ENCODE results near the gene VASP. TPM values are rescaled to one million over a fixed set of nuclear protein-coding genes. Genes with fewer than 3 reads are reported as not detected.

Gene VASP
- total RNA-seq, 1 experiment from 2014 or later, result 152 TPM

- Histone ChIP-seq H4K20me1 (ENCODE audit: insufficient read depth) (no peaks in the 10 kb centered on the region; the same call in 1 of the 2 replicates), H3K36me3 (ENCODE audit: control insufficient read depth in 1 of 2, insufficient read depth in 2 of 2, low read length in 2 of 2) (no peaks in the 10 kb centered on the region), H3K27ac (ENCODE audit: low read depth, low read length) (no peak overlapping the region), H3K27me3 (ENCODE audit: insufficient read depth, low read length) (no peaks in the 10 kb centered on the region), H3K9ac (ENCODE audit: low read length) (no peak overlapping the region), H3K9me3 (ENCODE audit: control insufficient read depth in 1 of 2, insufficient read depth in 1 of 2, low read depth in 1 of 2, low read length in 2 of 2) (no peaks in the 10 kb centered on the region), H3K4me1 (ENCODE audit: control insufficient read depth in 1 of 2, insufficient read depth in 2 of 2, low read length in 2 of 2) (peaks cover 0 to 32% of the 10 kb centered on the region in 2 experiments; a peak in 2 of 4 replicates), H3K4me3 (replicated peaks in 1 of 2; ENCODE audit: low read depth in 1 of 2, low read length in 2 of 2) (no peak overlapping the region), H3K4me2 (ENCODE audit: low read length) (no peak overlapping the region), H3K79me2 (ENCODE audit: insufficient read depth, low read length) (peaks cover 8% of the 10 kb centered on the region; the same call in 1 of the 2 replicates), H2AFZ (ENCODE audit: low read depth, low read length, poor library complexity, severe bottlenecking) (no peak overlapping the region), H3K9me2 (ENCODE audit: insufficient read depth) (no peaks in the 10 kb centered on the region)
- no TSS peak for BruUV-seq (replicated peaks)
- RAD21 ChIA-PET (ENCODE audit: low non-redundant PET in 1 of 2, low total read pairs in 2 of 2, uncharacterized antibody in 2 of 2, unreplicated experiment in 2 of 2), result no interaction called here
- ATAC-seq, result no peak
- no peak for DNase-seq (ENCODE audit: low read depth, low spot score)
- intact Hi-C loops (cut with micrococcal nuclease), result no loop called here
- POLR2A ChIA-PET, result no interaction called here
- CTCF ChIA-PET, result no interaction called here
- TF ChIP-seq ZFX (IDR thresholded peaks at IDR 0.05) (no peak), POLR2A (IDR thresholded peaks at IDR 0.05; ENCODE audit: borderline replicate concordance, extremely low read depth, insufficient read depth, insufficient read length) (no peak), FOSL1 (IDR thresholded peaks at IDR 0.05; ENCODE audit: low read depth) (no peak), CTCF (IDR thresholded peaks at IDR 0.05 in 2 of 3, conservative IDR thresholded peaks at IDR 0.05 in 1 of 3; ENCODE audit: borderline replicate concordance in 1 of 3, insufficient read depth in 1 of 3, low read depth in 2 of 3, low read length in 2 of 3) (no peak), SP1 (IDR thresholded peaks at IDR 0.05; ENCODE audit: low read depth) (no peak), RAD21 (IDR thresholded peaks at IDR 0.05; ENCODE audit: low read depth) (no peak), SIN3A (IDR thresholded peaks at IDR 0.05; ENCODE audit: low read depth) (no peak), YY1 (IDR thresholded peaks at IDR 0.05; ENCODE audit: extremely low read depth, insufficient replicate concordance, low read depth, low read length) (no peak), JUND (IDR thresholded peaks at IDR 0.05) (no peak), ZNF274 (IDR thresholded peaks at IDR 0.05; ENCODE audit: low read depth, low read length) (no peak), CEBPB (IDR thresholded peaks at IDR 0.05; ENCODE audit: low read depth) (no peak)
- TF ChIP-seq, protein P1, sequence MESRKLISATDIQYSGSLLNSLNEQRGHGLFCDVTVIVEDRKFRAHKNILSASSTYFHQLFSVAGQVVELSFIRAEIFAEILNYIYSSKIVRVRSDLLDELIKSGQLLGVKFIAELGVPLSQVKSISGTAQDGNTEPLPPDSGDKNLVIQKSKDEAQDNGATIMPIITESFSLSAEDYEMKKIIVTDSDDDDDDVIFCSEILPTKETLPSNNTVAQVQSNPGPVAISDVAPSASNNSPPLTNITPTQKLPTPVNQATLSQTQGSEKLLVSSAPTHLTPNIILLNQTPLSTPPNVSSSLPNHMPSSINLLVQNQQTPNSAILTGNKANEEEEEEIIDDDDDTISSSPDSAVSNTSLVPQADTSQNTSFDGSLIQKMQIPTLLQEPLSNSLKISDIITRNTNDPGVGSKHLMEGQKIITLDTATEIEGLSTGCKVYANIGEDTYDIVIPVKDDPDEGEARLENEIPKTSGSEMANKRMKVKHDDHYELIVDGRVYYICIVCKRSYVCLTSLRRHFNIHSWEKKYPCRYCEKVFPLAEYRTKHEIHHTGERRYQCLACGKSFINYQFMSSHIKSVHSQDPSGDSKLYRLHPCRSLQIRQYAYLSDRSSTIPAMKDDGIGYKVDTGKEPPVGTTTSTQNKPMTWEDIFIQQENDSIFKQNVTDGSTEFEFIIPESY (IDR thresholded peaks at IDR 0.05; ENCODE audit: extremely low read depth, insufficient replicate concordance, low read length), result no peak
- TF ChIP-seq, protein P2, sequence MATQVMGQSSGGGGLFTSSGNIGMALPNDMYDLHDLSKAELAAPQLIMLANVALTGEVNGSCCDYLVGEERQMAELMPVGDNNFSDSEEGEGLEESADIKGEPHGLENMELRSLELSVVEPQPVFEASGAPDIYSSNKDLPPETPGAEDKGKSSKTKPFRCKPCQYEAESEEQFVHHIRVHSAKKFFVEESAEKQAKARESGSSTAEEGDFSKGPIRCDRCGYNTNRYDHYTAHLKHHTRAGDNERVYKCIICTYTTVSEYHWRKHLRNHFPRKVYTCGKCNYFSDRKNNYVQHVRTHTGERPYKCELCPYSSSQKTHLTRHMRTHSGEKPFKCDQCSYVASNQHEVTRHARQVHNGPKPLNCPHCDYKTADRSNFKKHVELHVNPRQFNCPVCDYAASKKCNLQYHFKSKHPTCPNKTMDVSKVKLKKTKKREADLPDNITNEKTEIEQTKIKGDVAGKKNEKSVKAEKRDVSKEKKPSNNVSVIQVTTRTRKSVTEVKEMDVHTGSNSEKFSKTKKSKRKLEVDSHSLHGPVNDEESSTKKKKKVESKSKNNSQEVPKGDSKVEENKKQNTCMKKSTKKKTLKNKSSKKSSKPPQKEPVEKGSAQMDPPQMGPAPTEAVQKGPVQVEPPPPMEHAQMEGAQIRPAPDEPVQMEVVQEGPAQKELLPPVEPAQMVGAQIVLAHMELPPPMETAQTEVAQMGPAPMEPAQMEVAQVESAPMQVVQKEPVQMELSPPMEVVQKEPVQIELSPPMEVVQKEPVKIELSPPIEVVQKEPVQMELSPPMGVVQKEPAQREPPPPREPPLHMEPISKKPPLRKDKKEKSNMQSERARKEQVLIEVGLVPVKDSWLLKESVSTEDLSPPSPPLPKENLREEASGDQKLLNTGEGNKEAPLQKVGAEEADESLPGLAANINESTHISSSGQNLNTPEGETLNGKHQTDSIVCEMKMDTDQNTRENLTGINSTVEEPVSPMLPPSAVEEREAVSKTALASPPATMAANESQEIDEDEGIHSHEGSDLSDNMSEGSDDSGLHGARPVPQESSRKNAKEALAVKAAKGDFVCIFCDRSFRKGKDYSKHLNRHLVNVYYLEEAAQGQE (IDR thresholded peaks at IDR 0.05; ENCODE audit: low read depth), result no peak
Measured at GRCh38 chr19:45464274-45464673, 43.0 kb upstream of the VASP start.
